Stimulated activated naive CD8-positive, alpha-beta T cell treated with anti-CD3 and anti-CD28 coated beads, Interleukin-15, Interleukin-2, amounts not matched to agents 100 ng/mL and 50 ng/mL, for 24 hours (primary cell): ENCODE measurements around the gene PLK2.

Source experiments
- H3K27ac Mint-ChIP-seq: one replicate; pipeline ENCODE4 v1.8.0; 2021; ENCODE audit warnings: mild to moderate bottlenecking, mixed read lengths
- H3K27me3 Mint-ChIP-seq: one replicate; pipeline ENCODE4 v1.8.0; 2021; ENCODE audit warnings: mixed read lengths
- H3K36me3 Mint-ChIP-seq: one replicate; pipeline ENCODE4 v1.8.0; 2021; ENCODE audit warnings: low read depth, mixed read lengths
- H3K4me1 Mint-ChIP-seq: one replicate; pipeline ENCODE4 v1.8.0; 2021; ENCODE audit warnings: low read depth, mixed read lengths
- H3K4me3 Mint-ChIP-seq: one replicate; pipeline ENCODE4 v1.8.0; 2021; ENCODE audit warnings: mild to moderate bottlenecking, mixed read lengths
- H3K9me3 Mint-ChIP-seq: one replicate; pipeline ENCODE4 v1.8.0; 2021; ENCODE audit warnings: mixed read lengths

The PLK2 gene

DNA sequence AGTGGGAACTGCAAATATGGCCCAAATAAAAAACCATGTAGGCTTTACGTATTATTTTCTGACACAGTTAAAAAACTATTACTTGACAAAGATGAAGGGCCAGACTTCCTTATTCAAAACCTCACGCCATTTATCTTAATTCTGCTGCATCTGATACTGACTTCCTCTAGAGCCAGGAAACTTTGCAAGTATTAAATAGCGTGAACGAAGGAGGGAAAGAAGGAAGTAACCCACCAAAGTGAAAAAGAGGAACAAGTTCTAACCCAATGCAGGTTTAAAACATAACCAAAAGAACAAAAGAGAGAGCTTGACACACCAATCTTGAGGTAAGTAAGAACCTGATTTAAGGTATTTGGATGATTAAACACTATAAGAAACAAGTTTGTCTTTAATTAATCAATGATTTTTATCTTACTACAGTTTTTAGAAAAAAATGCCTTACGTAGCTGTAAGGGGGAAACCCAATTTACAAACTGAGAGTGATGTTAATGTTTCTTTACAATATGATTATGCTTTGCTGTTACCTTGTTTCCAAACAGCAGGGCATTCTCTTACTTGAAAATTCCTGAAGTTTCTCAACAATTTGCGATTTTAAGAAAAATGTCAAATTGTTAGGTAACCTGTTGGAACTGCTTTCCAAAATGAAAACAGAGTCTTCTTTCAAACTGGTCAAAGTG lies 31.5 kb upstream of the PLK2 start, which contains the start of gene GAPT:
Gene GAPT, plus strand, starts transcription at position 220 of the 677 bp plus-strand sequence. CDS start 3,102 bp downstream, outside the sequence.
- Mint-ChIP-seq H3K27me3 (peaks cover 14% of the 10 kb centered on the region), H3K4me1 (peaks cover 15% of the 10 kb centered on the region), H3K9me3 (no peaks in the 10 kb centered on the region), H3K36me3 (no peaks in the 10 kb centered on the region), H3K4me3 (peak within 1 kb of the TSS; percentile 57), H3K27ac (peak within 1 kb of the TSS; percentile 51)

DNA sequence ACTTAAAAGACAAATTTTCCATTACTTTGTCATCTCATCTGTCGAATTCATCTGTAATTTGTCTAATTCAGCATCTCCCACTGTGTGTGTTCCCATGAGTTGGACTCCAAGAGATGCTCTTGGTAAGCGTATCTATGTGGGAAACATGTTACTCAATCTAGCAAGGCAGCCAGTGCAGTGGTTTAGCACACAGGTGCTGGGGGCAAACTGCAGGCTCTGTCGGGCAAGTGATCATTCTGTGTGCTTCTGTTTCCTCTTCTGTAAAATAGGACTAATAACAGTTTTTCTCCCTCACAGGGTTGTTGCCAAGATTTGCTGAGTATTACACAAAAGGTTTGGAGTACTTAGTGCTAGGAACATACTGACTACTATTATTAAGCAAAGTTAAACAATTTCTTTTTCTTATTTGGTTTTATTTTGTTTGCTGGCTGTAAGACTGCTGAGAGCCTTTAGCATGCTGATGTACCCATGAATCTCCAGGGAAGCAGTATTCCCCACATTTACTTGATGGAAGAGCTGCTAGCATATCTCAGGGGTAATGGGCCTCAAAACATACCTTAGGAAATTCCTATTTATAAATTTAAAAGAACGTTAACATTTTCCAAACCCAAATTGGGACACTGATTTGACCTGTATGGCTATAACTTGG lies 30.6 kb upstream of the PLK2 start:
- H3K36me3 Mint-ChIP-seq, result no peaks in the 10 kb centered on the region
- H3K4me1 Mint-ChIP-seq, result peaks cover 15% of the 10 kb centered on the region
- no peak overlapping the region for H3K4me3 Mint-ChIP-seq
- no peaks in the 10 kb centered on the region for H3K9me3 Mint-ChIP-seq
- H3K27ac Mint-ChIP-seq, result no peak overlapping the region
- peaks cover 14% of the 10 kb centered on the region for H3K27me3 Mint-ChIP-seq

DNA sequence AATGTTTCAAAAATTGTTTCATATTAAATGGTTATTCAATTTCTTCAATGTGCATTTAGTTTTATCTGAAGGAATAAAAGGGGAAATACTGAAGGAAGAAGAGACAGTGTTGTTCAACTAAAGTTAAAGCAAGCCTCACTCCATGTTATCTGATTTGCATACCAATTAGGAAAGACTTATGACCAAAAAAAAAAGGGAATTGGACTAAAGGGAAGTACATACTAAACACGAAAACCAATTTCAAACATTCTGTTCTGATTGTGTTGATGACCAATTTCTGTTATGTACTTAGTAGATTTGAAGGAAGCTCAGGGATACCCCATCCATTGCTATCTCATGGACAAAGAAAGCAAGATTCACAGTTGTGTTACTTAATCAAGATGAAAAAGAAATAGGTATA lies 26.4 kb upstream of the PLK2 start:
- no peak overlapping the region for H3K27ac Mint-ChIP-seq
- H3K4me1 Mint-ChIP-seq, result peaks cover 15% of the 10 kb centered on the region
- H3K4me3 Mint-ChIP-seq, result no peak overlapping the region
- no peaks in the 10 kb centered on the region for H3K36me3 Mint-ChIP-seq
- H3K9me3 Mint-ChIP-seq, result no peaks in the 10 kb centered on the region
- H3K27me3 Mint-ChIP-seq, result peaks cover 14% of the 10 kb centered on the region

DNA sequence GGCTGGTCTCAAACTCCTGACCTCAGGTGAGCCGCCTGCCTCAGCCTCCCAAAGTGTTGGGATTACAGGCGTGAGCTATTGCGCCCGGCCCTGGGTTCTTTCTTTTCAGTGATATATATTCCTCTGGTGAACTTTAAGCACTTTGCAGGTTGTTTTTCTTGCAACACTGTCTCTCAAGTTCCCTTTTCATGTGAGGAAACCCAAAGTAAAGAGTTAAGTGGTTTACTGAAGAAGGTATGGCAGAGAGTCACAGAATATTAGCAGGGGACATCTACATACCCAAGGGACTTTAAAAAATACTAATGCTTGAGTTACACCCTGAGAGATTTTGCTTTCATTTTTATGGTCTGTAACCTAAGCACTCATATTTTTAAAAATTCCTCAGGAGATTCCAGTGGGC lies 24.6 kb upstream of the PLK2 start:
- Mint-ChIP-seq H3K27me3 (peaks cover 6% of the 10 kb centered on the region), H3K27ac (no peak overlapping the region), H3K4me3 (no peak overlapping the region), H3K4me1 (peaks cover 5% of the 10 kb centered on the region), H3K36me3 (no peaks in the 10 kb centered on the region), H3K9me3 (no peaks in the 10 kb centered on the region)

DNA sequence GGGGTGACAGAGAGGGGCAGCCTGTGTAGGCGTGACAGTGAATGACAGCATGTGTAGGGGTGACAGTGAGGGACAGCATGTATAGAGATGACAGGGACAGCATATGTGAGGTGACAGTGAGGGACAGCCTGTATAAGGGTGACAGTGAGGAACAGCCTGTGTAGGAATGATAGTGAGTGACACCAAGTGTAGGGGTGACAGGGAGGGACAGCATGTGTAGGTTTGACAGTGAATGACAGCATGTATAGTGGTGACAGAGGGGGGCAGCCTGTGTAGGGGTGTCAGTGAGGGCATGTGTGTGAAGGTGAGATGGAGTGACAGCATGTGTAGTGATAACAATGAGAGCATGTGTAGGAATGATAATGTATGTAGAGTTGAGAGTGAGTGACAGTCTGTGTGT lies 22.6 kb upstream of the PLK2 start:
- no peak overlapping the region for H3K27ac Mint-ChIP-seq
- no peaks in the 10 kb centered on the region for H3K36me3 Mint-ChIP-seq
- H3K4me3 Mint-ChIP-seq, result no peak overlapping the region
- H3K4me1 Mint-ChIP-seq, result no peaks in the 10 kb centered on the region
- H3K27me3 Mint-ChIP-seq, result no peaks in the 10 kb centered on the region
- no peaks in the 10 kb centered on the region for H3K9me3 Mint-ChIP-seq

DNA sequence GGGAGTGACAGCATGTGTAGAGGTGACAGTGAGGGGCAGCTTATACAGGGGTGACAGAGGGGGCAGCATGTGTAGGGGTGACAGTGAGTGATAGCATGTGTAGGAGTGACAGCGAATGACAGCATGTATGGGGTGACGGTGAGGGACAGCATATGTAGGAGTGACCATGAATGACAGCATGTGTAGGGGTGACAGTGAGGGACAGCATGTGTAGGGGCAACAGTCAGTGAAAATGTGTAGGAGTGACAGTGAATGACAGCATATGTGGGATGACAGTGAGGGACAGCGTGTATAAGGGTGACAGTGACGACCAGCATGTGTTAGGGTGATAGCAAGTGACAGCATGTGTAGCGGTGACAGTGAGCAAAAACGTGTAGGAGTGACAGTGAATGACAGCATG lies 21.9 kb upstream of the PLK2 start:
- Mint-ChIP-seq H3K27me3 (no peaks in the 10 kb centered on the region), H3K36me3 (no peaks in the 10 kb centered on the region), H3K9me3 (no peaks in the 10 kb centered on the region), H3K27ac (no peak overlapping the region), H3K4me3 (no peak overlapping the region), H3K4me1 (no peaks in the 10 kb centered on the region)

DNA sequence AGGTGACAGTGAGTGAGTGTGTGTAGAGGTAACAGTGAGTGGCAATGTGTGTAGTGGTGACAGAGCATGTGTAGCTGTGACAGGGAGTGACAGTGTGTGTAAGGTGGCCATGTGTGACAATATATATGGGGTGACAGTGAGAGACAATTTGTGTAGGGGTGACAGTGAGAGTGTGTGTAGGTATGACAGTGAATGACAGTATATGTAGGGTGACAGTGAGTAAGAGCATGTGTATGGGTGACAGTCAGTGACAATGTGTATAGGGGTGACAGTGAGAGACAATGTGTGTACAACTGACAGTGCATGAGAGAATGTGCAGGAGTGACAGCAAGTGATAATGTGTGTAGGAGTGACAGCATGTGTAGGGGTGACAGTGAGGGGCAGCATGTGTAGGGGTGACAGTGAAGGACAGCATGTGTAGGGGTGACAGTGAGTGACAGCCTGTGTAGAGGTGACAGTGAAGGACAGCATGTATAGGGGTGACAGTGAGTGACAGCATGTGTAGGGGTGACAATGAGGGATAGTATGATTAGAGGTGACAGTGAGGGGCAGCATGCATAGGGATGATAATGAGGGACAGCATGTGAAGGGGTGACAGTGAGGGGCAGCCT lies 21.3 kb upstream of the PLK2 start:
- Mint-ChIP-seq H3K4me3 (no peak overlapping the region), H3K27ac (no peak overlapping the region), H3K36me3 (no peaks in the 10 kb centered on the region), H3K27me3 (peaks cover 2% of the 10 kb centered on the region), H3K4me1 (no peaks in the 10 kb centered on the region), H3K9me3 (peaks cover under 1% of the 10 kb centered on the region)

DNA sequence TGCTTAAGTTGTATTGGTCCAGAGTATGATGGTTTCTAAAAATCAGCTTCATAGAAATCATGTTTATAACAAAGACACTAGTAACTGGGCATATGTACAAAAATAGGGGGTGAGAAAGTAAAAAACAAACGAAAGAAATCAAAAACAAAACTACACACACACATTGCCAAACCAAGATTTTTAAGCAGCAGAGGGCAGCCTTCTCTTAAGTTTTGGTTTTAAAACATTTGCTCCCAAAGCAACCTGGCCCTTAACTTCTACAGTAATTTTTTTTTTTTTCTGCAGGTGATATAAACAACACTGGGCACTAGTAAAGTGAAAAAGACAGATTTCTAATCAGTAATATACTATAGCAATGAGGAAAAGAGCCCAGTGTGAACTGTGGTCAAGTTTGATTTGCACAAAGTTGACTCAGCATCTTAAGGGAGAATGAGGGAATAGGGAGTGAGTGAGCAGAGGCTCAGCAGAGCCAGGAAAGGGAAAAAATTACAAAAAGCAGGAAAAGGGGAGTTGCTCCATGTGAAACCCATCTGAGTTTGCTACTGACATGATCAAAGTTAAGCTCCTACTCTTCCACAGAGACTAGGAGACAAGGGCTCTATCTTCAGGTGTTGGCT lies 18.0 kb upstream of the PLK2 start:
- H3K27me3 Mint-ChIP-seq, result peaks cover 7% of the 10 kb centered on the region
- H3K4me3 Mint-ChIP-seq, result no peak overlapping the region
- H3K27ac Mint-ChIP-seq, result no peak overlapping the region
- H3K4me1 Mint-ChIP-seq, result no peaks in the 10 kb centered on the region
- H3K36me3 Mint-ChIP-seq, result no peaks in the 10 kb centered on the region
- peaks cover 11% of the 10 kb centered on the region for H3K9me3 Mint-ChIP-seq

DNA sequence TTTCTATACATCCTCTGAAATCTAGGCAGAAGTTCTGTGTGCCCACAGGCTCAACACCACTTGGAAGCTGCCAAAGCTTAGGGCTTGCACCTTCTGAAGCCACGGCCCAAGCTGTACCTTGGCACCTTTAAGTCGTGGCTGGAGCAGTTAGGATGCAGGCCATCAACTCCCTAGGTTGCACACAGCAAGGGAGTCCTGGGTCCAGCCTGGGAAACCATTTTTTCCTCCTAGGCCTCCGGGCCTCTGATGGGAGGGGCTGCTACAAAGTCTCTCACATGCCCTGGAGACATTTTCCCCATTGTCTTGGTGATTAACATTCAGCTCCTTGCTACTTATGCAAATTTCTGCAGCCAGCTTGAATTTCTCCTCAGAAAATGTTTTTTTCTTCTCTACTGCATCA lies 15.5 kb upstream of the PLK2 start:
- no peaks in the 10 kb centered on the region for H3K36me3 Mint-ChIP-seq
- H3K4me1 Mint-ChIP-seq, result no peaks in the 10 kb centered on the region
- H3K27ac Mint-ChIP-seq, result no peak overlapping the region
- no peak overlapping the region for H3K4me3 Mint-ChIP-seq
- H3K27me3 Mint-ChIP-seq, result peaks cover 11% of the 10 kb centered on the region
- peaks cover 11% of the 10 kb centered on the region for H3K9me3 Mint-ChIP-seq

DNA sequence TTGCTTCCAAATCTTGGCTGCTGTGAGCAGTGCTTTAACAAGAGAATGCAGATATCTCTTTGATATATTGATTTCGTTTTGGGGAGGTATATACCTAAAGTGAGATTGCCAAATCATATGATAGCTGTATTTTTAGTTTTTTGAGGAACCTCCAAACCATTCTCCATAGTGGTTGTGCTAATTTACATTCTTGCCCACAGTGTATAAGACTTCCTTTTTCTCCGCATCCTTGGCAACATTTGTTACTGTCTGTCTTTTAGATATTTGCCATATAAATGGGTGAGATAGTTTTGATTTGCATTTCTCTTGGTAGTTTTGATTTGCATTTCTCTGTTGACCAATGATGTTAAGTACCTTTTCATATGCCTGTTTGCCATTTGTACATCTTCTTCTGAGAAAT lies 10.0 kb upstream of the PLK2 start:
- Mint-ChIP-seq H3K27me3 (peaks cover 4% of the 10 kb centered on the region), H3K4me1 (peaks cover 5% of the 10 kb centered on the region), H3K9me3 (peaks cover 1% of the 10 kb centered on the region), H3K4me3 (no peak overlapping the region), H3K27ac (no peak overlapping the region), H3K36me3 (no peaks in the 10 kb centered on the region)

DNA sequence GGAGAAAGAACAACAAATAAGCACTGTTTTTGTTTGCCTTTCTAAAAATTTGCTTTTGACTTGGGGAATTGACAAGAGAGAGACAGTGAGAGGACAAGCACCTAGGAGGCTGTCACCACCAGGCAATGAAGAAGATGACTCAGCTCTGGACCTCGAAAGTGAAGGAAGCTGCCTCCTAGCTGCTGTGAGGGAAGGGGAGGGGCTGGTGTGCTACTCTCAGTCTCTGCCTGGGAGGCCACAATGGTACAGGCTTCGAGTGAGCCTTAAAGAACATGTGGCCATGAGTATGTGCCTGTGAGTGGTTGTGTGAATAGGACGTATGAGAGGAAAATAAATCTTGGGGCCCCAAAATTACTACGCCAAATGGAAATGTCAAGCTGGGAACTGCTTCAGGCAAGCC lies 7.1 kb upstream of the PLK2 start:
- H3K4me3 Mint-ChIP-seq, result no peak overlapping the region
- H3K4me1 Mint-ChIP-seq, result peaks cover 5% of the 10 kb centered on the region
- no peaks in the 10 kb centered on the region for H3K9me3 Mint-ChIP-seq
- H3K27ac Mint-ChIP-seq, result no peak overlapping the region
- H3K36me3 Mint-ChIP-seq, result no peaks in the 10 kb centered on the region
- peaks cover 4% of the 10 kb centered on the region for H3K27me3 Mint-ChIP-seq

DNA sequence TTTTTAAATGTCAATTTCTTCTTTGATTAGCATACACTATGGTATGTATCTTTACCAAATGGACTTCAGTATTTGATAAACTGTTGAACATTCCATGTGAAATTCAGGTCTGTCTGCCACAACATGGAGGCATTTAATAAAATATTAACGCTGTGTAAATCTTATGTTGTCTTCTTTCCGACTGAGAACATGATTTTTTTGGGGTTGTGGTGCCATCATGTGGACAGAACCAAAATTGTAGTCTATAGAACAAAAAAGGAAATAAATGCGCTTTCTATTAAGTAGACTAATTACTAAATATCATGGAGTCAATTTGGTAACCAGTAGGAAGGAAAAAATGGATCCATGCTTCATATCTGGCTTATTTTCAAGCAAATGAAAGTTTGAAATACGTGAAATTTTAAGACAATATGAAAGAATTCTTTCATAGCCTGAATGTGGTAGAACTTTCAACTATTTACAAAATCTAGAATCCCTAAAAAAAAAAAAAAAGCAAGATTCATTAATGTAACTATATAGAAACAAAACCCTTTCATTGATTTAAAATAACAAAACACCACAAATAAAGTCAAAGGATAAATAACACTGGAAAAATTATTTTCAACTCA lies 2.8 kb upstream of the PLK2 start:
- Mint-ChIP-seq H3K36me3 (peaks cover 5% of the 10 kb centered on the region), H3K4me1 (peaks cover 22% of the 10 kb centered on the region), H3K27ac (no peak overlapping the region), H3K4me3 (no peak overlapping the region), H3K27me3 (peaks cover 15% of the 10 kb centered on the region), H3K9me3 (no peaks in the 10 kb centered on the region)

DNA sequence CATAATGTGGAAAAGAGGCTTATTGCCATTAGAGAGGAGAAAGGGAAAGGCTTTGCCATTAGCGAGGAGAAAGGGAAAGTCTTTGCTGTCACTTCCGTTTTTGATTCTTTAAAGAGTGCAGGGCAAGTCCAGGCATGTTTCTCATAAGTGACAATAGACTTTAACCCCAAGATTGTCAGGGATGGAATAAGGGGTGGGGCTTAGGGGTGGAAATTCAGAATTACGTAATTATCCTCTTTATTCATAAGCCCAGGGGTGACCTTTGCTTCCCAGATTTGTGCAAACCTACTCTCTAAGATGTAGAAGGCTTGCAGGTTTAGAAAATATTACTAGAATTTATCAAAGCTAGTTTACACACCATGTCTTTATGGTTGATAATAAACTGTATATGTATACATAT lies 2.3 kb upstream of the PLK2 start:
- H3K27me3 Mint-ChIP-seq, result peaks cover 15% of the 10 kb centered on the region
- H3K36me3 Mint-ChIP-seq, result peaks cover 5% of the 10 kb centered on the region
- no peaks in the 10 kb centered on the region for H3K9me3 Mint-ChIP-seq
- H3K27ac Mint-ChIP-seq, result no peak overlapping the region
- H3K4me1 Mint-ChIP-seq, result peaks cover 22% of the 10 kb centered on the region
- no peak overlapping the region for H3K4me3 Mint-ChIP-seq

DNA sequence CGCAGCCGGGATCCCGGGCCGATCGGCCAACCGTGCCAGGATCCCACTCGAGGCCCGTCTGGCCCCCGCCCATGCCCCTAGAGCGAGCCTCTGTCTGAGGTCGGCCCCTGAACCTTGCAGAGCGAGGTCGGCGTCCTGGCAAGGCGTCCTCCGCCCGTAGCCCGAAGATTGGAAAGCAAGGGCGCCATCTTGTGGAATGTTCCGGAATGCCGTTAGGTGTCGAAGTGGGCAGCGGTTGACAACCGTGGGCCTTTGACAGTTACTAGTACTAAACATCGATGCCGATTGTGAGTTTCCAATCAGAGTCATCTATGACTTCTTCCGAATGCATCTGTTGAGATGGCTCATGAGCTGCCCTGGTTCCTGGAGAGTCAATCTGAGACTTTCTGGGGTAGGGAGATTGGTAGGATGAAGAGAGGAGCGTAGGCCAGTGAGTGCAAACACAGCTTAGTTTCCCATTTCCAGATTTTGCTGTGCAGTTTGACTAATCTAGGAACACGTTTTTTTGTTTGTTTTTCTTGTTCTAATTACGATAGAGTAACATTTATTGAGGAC lies 923 bp upstream of the PLK2 start:
- no peaks in the 10 kb centered on the region for H3K9me3 Mint-ChIP-seq
- H3K27ac Mint-ChIP-seq, result peak overlapping the region; percentile 34
- H3K36me3 Mint-ChIP-seq, result peaks cover 5% of the 10 kb centered on the region
- H3K4me1 Mint-ChIP-seq, result peaks cover 17% of the 10 kb centered on the region
- peak overlapping the region; percentile 34 for H3K4me3 Mint-ChIP-seq
- peaks cover 15% of the 10 kb centered on the region for H3K27me3 Mint-ChIP-seq
